Measurements from ENCODE around the gene HOXA5. TPM values are rescaled to one million over a fixed set of nuclear protein-coding genes. Genes with fewer than 3 reads are reported as not detected.

The HOXA5 gene
- total RNA-seq, 4 donors from 2014 or later: 18.3 to 89.8 (median 31.6) TPM

DNA sequence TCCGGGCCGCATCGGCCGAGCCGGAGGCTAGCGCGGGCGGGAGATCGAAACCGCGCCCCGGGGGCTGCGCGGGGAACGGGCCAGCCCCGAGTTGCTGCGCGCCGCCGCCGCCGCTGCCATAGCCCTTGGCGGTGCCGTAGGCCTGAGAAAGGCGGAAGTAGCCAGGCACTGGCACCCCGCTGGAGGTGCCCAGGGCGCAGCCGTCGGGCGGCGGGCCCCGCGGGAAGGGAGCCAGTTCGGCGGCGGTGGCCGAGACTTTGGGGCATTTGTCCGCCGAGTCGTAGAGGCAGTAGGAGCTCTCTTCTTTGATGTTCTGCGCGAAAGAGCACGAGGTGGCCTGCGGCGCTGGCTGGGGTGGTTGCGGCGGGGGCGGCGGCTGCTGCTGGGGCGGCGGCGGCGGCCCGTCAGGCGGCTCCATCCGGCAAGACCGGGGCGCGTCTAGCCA, 30.1 kb upstream of the HOXA5 start:
- Histone ChIP-seq H3K4me1 (peaks cover 0 to 35% (median 30%) of the 10 kb centered on the region in 4 donors), H3K27me3 (peaks cover 51% of the 10 kb centered on the region), H3K36me3 (no peaks in the 10 kb centered on the region), H3K4me3 (peak overlapping the region; percentile 58 to 67 (median 60)), H3K27ac (peak overlapping the region; percentile 95 to 99 (median 98)), H3K9me3 (no peaks in the 10 kb centered on the region)
- DNase-seq: peak; percentile 34
- WGBS, 2 donors (ENCODE audit: low coverage in 1 of 2): 1% methylated on average over 32 of the region's 59 CpGs; no CpG with 5 or more reads in 1 of the 2 donors
- in situ Hi-C loops (cut with MboI; ENCODE audit: low pct_ligation_motif_present in 1 of 4, low pct_unique_long_range_greater_than_20kb in 1 of 4, low sequenced_read_pairs in 3 of 4): loop anchor here in 3 of 4 donors (25.0 kb wide), 3 partner anchors 811 to 1311 kb away; no protein-coding TSS in a partner anchor
- TF ChIP-seq POLR2AphosphoS5 (IDR thresholded peaks at IDR 0.05) (no peak), EP300 (IDR thresholded peaks at IDR 0.05; ENCODE audit: low read depth) (no peak), POLR2A (IDR thresholded peaks at IDR 0.05) (no peak)
- TF ChIP-seq, protein P1, sequence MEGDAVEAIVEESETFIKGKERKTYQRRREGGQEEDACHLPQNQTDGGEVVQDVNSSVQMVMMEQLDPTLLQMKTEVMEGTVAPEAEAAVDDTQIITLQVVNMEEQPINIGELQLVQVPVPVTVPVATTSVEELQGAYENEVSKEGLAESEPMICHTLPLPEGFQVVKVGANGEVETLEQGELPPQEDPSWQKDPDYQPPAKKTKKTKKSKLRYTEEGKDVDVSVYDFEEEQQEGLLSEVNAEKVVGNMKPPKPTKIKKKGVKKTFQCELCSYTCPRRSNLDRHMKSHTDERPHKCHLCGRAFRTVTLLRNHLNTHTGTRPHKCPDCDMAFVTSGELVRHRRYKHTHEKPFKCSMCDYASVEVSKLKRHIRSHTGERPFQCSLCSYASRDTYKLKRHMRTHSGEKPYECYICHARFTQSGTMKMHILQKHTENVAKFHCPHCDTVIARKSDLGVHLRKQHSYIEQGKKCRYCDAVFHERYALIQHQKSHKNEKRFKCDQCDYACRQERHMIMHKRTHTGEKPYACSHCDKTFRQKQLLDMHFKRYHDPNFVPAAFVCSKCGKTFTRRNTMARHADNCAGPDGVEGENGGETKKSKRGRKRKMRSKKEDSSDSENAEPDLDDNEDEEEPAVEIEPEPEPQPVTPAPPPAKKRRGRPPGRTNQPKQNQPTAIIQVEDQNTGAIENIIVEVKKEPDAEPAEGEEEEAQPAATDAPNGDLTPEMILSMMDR (IDR thresholded peaks at IDR 0.05): no peak
- intact Hi-C loops (cut with DNase I; ENCODE audit: low total_unique reads): no loop called here

DNA sequence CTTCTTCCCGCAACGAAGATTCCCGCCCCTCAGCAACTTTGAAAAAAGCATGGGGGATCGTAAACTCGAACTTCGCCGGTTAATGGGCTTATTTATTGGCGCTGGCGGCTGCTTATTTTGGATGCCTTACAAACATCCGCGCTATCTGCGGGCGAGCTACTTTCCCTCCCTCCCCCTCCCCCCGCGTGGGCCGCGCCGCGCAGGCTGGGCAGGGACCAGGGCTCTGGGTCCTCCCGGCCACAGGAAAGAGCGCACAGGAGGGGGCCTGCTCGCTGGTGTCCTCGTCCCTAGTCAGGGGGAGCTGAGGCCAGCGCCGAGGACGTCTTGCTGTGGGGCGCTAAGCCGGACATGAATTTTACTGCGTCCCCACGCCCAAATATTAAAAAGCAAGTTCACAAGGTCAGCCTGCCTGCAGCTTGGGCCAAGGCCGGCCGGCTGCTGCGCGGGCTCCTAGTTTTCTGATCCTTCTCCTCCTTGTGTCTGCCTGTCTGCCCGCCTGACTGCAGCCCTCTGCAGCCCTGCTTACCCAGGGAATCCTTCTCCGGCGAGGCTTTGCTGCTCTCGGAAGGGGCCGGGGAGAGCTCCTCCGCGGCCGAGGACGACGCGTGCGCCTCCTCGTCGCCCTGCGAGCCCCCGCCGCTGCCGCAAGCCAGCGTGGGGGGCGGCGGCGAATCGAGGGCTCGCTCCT, 29.5 kb upstream of the HOXA5 start:
- no peaks in the 10 kb centered on the region for H3K36me3 ChIP-seq
- peaks cover 0 to 35% (median 32%) of the 10 kb centered on the region in 4 donors for H3K4me1 ChIP-seq
- intact Hi-C loops (cut with DNase I; ENCODE audit: low total_unique reads): no loop called here
- H3K9me3 ChIP-seq: no peaks in the 10 kb centered on the region
- peak; percentile 60 for TF ChIP-seq POLR2A (IDR thresholded peaks at IDR 0.05)
- TF ChIP-seq POLR2AphosphoS5 (IDR thresholded peaks at IDR 0.05): peak; percentile 76 to 88 (median 84)
- no peak for TF ChIP-seq EP300 (IDR thresholded peaks at IDR 0.05; ENCODE audit: low read depth)
- TF ChIP-seq, protein P1 (IDR thresholded peaks at IDR 0.05): no peak
- in situ Hi-C loops (cut with MboI; ENCODE audit: low pct_ligation_motif_present in 1 of 4, low pct_unique_long_range_greater_than_20kb in 1 of 4, low sequenced_read_pairs in 3 of 4): loop anchor here in 3 of 4 donors (25.0 kb wide), 3 partner anchors 811 to 1311 kb away; no protein-coding TSS in a partner anchor
- peak; percentile 80 for DNase-seq
- H3K27ac ChIP-seq: peak overlapping the region; percentile 95 to 99 (median 98)
- peaks cover 51% of the 10 kb centered on the region for H3K27me3 ChIP-seq
- 2 to 4% methylated on average over 5 to 55 of the region's 58 CpGs for WGBS, 2 donors (ENCODE audit: low coverage in 1 of 2)
- peak overlapping the region; percentile 58 to 67 (median 60) for H3K4me3 ChIP-seq

DNA sequence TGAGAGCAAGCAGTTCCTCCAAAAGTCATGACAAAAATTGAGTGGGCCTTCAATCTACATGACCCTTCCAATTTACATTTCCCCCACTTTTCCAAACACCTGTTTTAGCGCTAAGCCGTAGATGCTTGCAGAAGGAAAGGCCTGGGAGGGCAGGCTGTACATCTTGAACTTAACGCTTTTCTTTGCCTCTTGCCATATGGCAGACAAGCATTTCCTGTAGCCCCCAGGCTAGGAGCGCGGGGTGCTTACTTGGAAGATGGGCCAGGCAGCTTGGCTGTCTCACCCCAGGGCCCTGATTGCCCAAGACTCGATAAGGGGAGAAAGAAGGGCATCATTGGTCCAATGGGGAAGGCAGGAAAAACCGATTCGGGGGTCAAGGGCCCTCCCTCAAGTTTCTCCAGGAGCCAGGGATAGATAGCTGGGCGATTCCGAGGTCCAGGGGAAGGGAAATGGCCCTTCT, 28.9 kb upstream of the HOXA5 start:
- H3K36me3 ChIP-seq: no peaks in the 10 kb centered on the region
- peaks cover 51% of the 10 kb centered on the region for H3K27me3 ChIP-seq
- in situ Hi-C loops (cut with MboI; ENCODE audit: low pct_ligation_motif_present in 1 of 4, low pct_unique_long_range_greater_than_20kb in 1 of 4, low sequenced_read_pairs in 3 of 4): loop anchor here in 3 of 4 donors (25.0 kb wide), 3 partner anchors 810 to 1310 kb away; no protein-coding TSS in a partner anchor
- DNase-seq: peak; percentile 22
- intact Hi-C loops (cut with DNase I; ENCODE audit: low total_unique reads): no loop called here
- peaks cover 0 to 37% (median 34%) of the 10 kb centered on the region in 4 donors for H3K4me1 ChIP-seq
- H3K27ac ChIP-seq: peak overlapping the region; percentile 95 to 99 (median 98)
- no peak for TF ChIP-seq POLR2AphosphoS5 (IDR thresholded peaks at IDR 0.05)
- TF ChIP-seq, protein P1 (IDR thresholded peaks at IDR 0.05): no peak
- TF ChIP-seq POLR2A (IDR thresholded peaks at IDR 0.05): no peak
- peak overlapping the region; percentile 58 to 67 (median 60) for H3K4me3 ChIP-seq
- 0 to 7% methylated on average over 3 to 10 of the region's 10 CpGs for WGBS, 2 donors (ENCODE audit: low coverage in 1 of 2)
- H3K9me3 ChIP-seq: no peaks in the 10 kb centered on the region

DNA sequence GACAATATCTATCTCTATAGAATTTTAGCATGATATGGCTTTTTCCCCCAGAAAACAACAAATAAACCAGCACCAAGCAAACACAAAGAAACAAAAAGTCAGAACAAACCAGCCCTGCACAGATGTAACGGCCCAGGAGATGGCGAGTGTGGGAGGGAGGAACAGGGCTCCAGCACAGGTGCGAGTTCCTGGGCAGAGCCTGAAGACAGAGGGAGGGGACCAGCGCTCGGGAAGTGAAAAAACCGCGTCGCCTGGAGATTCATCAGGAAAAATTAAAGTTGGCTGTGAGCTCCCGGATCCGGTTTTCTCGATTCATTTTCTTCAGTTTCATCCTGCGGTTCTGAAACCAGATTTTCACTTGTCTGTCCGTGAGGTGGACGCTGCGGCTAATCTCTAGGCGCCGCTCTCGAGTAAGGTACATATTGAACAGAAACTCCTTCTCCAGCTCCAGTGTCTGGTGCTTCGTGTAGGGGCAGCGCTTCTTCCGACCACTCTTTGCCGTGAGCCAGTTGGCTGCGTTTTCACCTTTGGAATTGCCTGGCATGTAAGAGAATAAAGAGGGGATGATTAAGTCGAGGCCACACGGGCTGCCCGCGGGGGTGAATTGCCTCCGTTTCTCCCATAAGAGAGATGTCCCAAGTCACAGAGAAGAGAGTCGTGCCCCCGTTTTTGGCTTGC, 28.3 kb upstream of the HOXA5 start:
- H3K4me3 ChIP-seq: peak overlapping the region; percentile 58 to 67 (median 60)
- H3K27me3 ChIP-seq: peaks cover 57% of the 10 kb centered on the region
- peak overlapping the region; percentile 95 to 99 (median 98) for H3K27ac ChIP-seq
- H3K4me1 ChIP-seq: peaks cover 0 to 42% (median 29%) of the 10 kb centered on the region in 4 donors
- no peak for TF ChIP-seq EP300 (IDR thresholded peaks at IDR 0.05; ENCODE audit: low read depth)
- peak in 2 of 3 donors; percentile 7 to 10 for TF ChIP-seq POLR2AphosphoS5 (IDR thresholded peaks at IDR 0.05)
- peak; percentile 7 for TF ChIP-seq POLR2A (IDR thresholded peaks at IDR 0.05)
- TF ChIP-seq, protein P1 (IDR thresholded peaks at IDR 0.05): no peak
- DNase-seq: peak; percentile 35
- in situ Hi-C loops (cut with MboI; ENCODE audit: low pct_ligation_motif_present in 1 of 4, low pct_unique_long_range_greater_than_20kb in 1 of 4, low sequenced_read_pairs in 3 of 4) (loop anchor here in 3 of 4 donors (25.0 kb wide), 3 partner anchors 809 to 1309 kb away; no protein-coding TSS in a partner anchor), intact Hi-C loops (cut with DNase I; ENCODE audit: low total_unique reads) (no loop called here)
- 3 to 6% methylated on average over 16 to 30 of the region's 30 CpGs for WGBS, 2 donors (ENCODE audit: low coverage in 1 of 2)
- H3K9me3 ChIP-seq: no peaks in the 10 kb centered on the region
- H3K36me3 ChIP-seq: no peaks in the 10 kb centered on the region
